Measurements from ENCODE around the gene MYH7. TPM values are rescaled to one million over a fixed set of nuclear protein-coding genes. Genes with fewer than 3 reads are reported as not detected.

MYH7 gene
- total RNA-seq, 6 donors from 2014 or later = not detected

DNA sequence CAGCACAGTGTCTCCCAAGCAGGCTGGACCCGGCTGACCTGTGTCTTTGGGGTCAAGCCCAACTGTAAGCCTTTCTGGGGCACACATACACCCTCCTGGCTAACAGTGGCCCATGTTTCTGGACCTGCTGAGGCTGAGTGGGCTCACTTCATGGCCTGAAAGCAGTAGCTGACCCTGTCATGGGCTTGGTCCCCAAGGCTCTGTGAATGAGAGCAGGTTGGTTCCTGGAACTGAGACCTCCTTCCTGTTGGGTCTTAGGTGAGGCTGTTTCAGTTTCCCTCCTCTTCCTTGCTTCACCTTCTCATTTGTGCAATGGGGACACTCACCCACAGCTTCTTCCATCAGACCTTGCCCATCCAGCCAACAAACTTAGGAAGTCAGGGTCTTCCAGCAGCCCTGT, 63.6 kb downstream of the MYH7 start:
- DNase-seq = no peak
- no peak overlapping the region for H3K27ac ChIP-seq
- 100% methylated on average over 1 of the region's 1 CpG; no CpG with 5 or more reads in 1 of the 2 donors for WGBS, 2 donors

GRCh38 chr14:23370221-23370620, 65.2 kb downstream of the MYH7 start:
- Histone ChIP-seq H3K4me1 (peaks cover 0 to 9% (median 4%) of the 10 kb centered on the region in 4 donors), H3K27me3 (peaks cover 0 to 9% (median 2%) of the 10 kb centered on the region in 4 donors), H3K9me3 (no peaks in the 10 kb centered on the region), H3K27ac (no peak overlapping the region), H3K4me3 (no peak overlapping the region), H3K36me3 (no peaks in the 10 kb centered on the region)
- 38 to 60% methylated on average over 1 of the region's 1 CpG for WGBS, 2 donors
- ATAC-seq (ENCODE audit: low FRiP score in 2 of 2) (no peak), DNase-seq (no peak)
- TF ChIP-seq POLR2AphosphoS5 (IDR thresholded peaks at IDR 0.05) (no peak), POLR2A (IDR thresholded peaks at IDR 0.05) (no peak), EP300 (IDR thresholded peaks at IDR 0.05) (no peak)
- TF ChIP-seq, protein P1, sequence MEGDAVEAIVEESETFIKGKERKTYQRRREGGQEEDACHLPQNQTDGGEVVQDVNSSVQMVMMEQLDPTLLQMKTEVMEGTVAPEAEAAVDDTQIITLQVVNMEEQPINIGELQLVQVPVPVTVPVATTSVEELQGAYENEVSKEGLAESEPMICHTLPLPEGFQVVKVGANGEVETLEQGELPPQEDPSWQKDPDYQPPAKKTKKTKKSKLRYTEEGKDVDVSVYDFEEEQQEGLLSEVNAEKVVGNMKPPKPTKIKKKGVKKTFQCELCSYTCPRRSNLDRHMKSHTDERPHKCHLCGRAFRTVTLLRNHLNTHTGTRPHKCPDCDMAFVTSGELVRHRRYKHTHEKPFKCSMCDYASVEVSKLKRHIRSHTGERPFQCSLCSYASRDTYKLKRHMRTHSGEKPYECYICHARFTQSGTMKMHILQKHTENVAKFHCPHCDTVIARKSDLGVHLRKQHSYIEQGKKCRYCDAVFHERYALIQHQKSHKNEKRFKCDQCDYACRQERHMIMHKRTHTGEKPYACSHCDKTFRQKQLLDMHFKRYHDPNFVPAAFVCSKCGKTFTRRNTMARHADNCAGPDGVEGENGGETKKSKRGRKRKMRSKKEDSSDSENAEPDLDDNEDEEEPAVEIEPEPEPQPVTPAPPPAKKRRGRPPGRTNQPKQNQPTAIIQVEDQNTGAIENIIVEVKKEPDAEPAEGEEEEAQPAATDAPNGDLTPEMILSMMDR (IDR thresholded peaks at IDR 0.05) = no peak

More for the DNA sequence above, 63.6 kb downstream of the MYH7 start:
- H3K36me3 ChIP-seq = no peaks in the 10 kb centered on the region
- no peaks in the 10 kb centered on the region for H3K4me1 ChIP-seq
- H3K9me3 ChIP-seq = no peaks in the 10 kb centered on the region
- TF ChIP-seq POLR2AphosphoS5 (IDR thresholded peaks at IDR 0.05) = no peak
- TF ChIP-seq, protein P1 (IDR thresholded peaks at IDR 0.05) = no peak
- no peak for TF ChIP-seq EP300 (IDR thresholded peaks at IDR 0.05)
- TF ChIP-seq POLR2A (IDR thresholded peaks at IDR 0.05) = no peak
- ATAC-seq (ENCODE audit: low FRiP score in 2 of 2) = no peak
- no peaks in the 10 kb centered on the region for H3K27me3 ChIP-seq
- no peak overlapping the region for H3K4me3 ChIP-seq

DNA sequence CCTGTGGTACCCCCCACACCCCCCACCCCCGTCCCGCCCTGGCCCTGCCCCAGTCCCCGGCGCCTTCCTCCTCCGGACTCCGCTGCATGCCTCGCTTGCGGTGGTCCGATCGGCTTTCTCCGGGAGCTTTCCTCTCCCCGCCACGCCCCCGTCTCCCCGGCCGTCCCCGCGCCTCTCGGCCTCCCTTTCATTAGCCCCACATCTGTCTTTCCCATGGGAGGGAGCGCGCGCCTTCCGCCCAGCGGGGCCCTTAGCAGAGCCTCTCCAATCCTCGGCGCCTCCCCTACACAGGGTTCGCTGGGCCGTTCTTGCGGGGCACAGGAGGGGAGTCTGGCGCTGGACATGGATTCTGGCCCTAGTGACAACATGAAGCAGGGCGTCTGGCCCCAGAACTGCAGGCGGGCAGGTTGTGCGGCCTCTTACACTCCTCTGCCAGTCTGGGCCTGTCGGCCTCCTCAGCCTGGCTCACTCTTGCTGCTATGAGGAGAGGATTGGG, 69.0 kb downstream of the MYH7 start:
- peaks cover 0 to 13% (median 6%) of the 10 kb centered on the region in 4 donors for H3K27me3 ChIP-seq
- DNase-seq (peak; percentile 59 to 92), ATAC-seq (ENCODE audit: low FRiP score in 2 of 2) (peak; percentile 56 to 62)
- H3K27ac ChIP-seq = peak overlapping the region; percentile 83 to 92 (median 87)
- TF ChIP-seq POLR2A (IDR thresholded peaks at IDR 0.05) (no peak), POLR2AphosphoS5 (IDR thresholded peaks at IDR 0.05) (no peak), EP300 (IDR thresholded peaks at IDR 0.05) (no peak)
- TF ChIP-seq, protein P1 (IDR thresholded peaks at IDR 0.05) = no peak
- H3K36me3 ChIP-seq = no peaks in the 10 kb centered on the region
- peak overlapping the region in 3 of 4 donors; percentile 50 to 59 (median 56) for H3K4me3 ChIP-seq
- no peaks in the 10 kb centered on the region for H3K9me3 ChIP-seq
- H3K4me1 ChIP-seq = peaks cover 2 to 22% (median 11%) of the 10 kb centered on the region in 4 donors
- 35 to 46% methylated on average over 15 to 34 of the region's 34 CpGs for WGBS, 2 donors

- H3K27me3 ChIP-seq = peaks cover 0 to 13% (median 6%) of the 10 kb centered on the region in 4 donors
- ATAC-seq (ENCODE audit: low FRiP score in 2 of 2) = peak; percentile 71 to 77
- TF ChIP-seq, protein P1 (IDR thresholded peaks at IDR 0.05) = no peak
- peak; percentile 46 to 83 for TF ChIP-seq POLR2AphosphoS5 (IDR thresholded peaks at IDR 0.05)
- TF ChIP-seq POLR2A (IDR thresholded peaks at IDR 0.05) = peak in 2 of 4 donors; percentile 31 to 65
- TF ChIP-seq EP300 (IDR thresholded peaks at IDR 0.05) = no peak
Measured at GRCh38 chr14:23365732-23366425, 69.6 kb downstream of the MYH7 start.

More at GRCh38 chr14:23365732-23366425, 69.6 kb downstream of the MYH7 start:
- WGBS, 2 donors = 7 to 20% methylated on average over 5 to 17 of the region's 51 CpGs
- no peaks in the 10 kb centered on the region for H3K9me3 ChIP-seq
- H3K27ac ChIP-seq = peak overlapping the region; percentile 83 to 92 (median 87)
- H3K4me3 ChIP-seq = peak overlapping the region; percentile 35 to 59 (median 53)
- H3K4me1 ChIP-seq = peaks cover 2 to 22% (median 11%) of the 10 kb centered on the region in 4 donors
- no peaks in the 10 kb centered on the region for H3K36me3 ChIP-seq
- peak; percentile 35 to 85 for DNase-seq
